Measurements from ENCODE around the gene CCDC178.

- TF ChIP-seq EZH2 (IDR thresholded peaks at IDR 0.05; ENCODE audit: borderline replicate concordance, low read depth, low read length, severe bottlenecking) (no peak), CTCF (IDR thresholded peaks at IDR 0.05; ENCODE audit: extremely low read depth in 1 of 2, insufficient read depth in 1 of 2, low read depth in 1 of 2, low read length in 2 of 2) (no peak), POLR2AphosphoS5 (IDR thresholded peaks at IDR 0.05; ENCODE audit: insufficient read depth, low read depth, low read length) (no peak), MAX (IDR thresholded peaks at IDR 0.05; ENCODE audit: insufficient read depth, insufficient read length) (no peak), POLR2A (IDR thresholded peaks at IDR 0.05; ENCODE audit: low read depth, low read length) (no peak), MYC (IDR thresholded peaks at IDR 0.05; ENCODE audit: low read depth, low read length) (no peak), GATA2 (IDR thresholded peaks at IDR 0.05; ENCODE audit: insufficient read depth, insufficient read length, low read depth, low read length) (no peak)
These were observed 29.7 kb upstream of the CCDC178 start for GRCh38 chr18:33470216-33470615.
